Lower lobe of right lung (tissue), 2 donors: ENCODE data around the gene MOB1A. TPM values are rescaled to one million over a fixed set of nuclear protein-coding genes. Genes with fewer than 3 reads are reported as not detected.

Experiments
- ATAC-seq, 2 donors: fragments of 200-7000 bp; cut with Tn5 transposase; one replicate each; pipeline ENCODE4 v1.9.1; 2020 to 2022; ENCODE audit warnings: mild to moderate bottlenecking in 2 of 2, moderate library complexity in 2 of 2
- DNase-seq: peaks from one replicate; pipeline ENCODE4 v3.0.0-alpha.2; 2020
- H3K27ac ChIP-seq: fragments of 200-600 bp; one replicate; pipeline ENCODE4 v1.8.0; 2022
- H3K27me3 ChIP-seq: fragments of 200-600 bp; one replicate; pipeline ENCODE4 v1.8.0; 2022; ENCODE audit warnings: low read depth
- H3K36me3 ChIP-seq: fragments of 200-600 bp; one replicate; pipeline ENCODE4 v1.8.0; 2022; ENCODE audit warnings: mild to moderate bottlenecking
- H3K4me1 ChIP-seq: fragments of 200-600 bp; one replicate; pipeline ENCODE4 v1.8.0; 2022
- H3K4me3 ChIP-seq: fragments of 200-600 bp; one replicate; pipeline ENCODE4 v1.8.0; 2022; ENCODE audit warnings: mild to moderate bottlenecking
- H3K9me3 ChIP-seq: fragments of 200-600 bp; one replicate; pipeline ENCODE4 v1.8.0; 2022
- CTCF ChIP-seq: fragments of 200-600 bp; IDR thresholded peaks from one replicate; pipeline ENCODE4 v1.8.0; 2022; ENCODE audit warnings: antibody characterized with exemption, mild to moderate bottlenecking
- intact Hi-C: fragments of 100-400 bp; cut with DNase I; formaldehyde crosslinking; loops from one replicate; pipeline ENCODE4 v1.11.0; 2022
- total RNA-seq: library from RNA; stranded (reverse); fragmentation: NEBNext Ultra II Directional; extraction: Animal tissue kit (Norgen Biotek cat#: 25700); gene quantifications from one replicate; pipeline ENCODE4 v1.2.1, GENCODE V29; 2021
- donor health status: DM: no; HTN: yes; CAD: no; lungs with severe emphysema.

MOB1A gene
- total RNA-seq, 1 donor from 2014 or later: 146 TPM

GRCh38 chr2:74223941-74224770 lies 45.5 kb upstream of the MOB1A start:
- no peaks in the 10 kb centered on the region for H3K9me3 ChIP-seq
- intact Hi-C loops: no loop called here
- no peaks in the 10 kb centered on the region for H3K36me3 ChIP-seq
- no peak for ATAC-seq
- no peaks in the 10 kb centered on the region for H3K27me3 ChIP-seq
- H3K4me1 ChIP-seq: no peaks in the 10 kb centered on the region
- no peak for DNase-seq
- H3K27ac ChIP-seq: no peak overlapping the region
- no peak overlapping the region for H3K4me3 ChIP-seq
- TF ChIP-seq CTCF: no peak

GRCh38 chr2:74222300-74222650 lies 43.6 kb upstream of the MOB1A start:
- Histone ChIP-seq H3K9me3 (no peaks in the 10 kb centered on the region), H3K4me3 (no peak overlapping the region), H3K27ac (no peak overlapping the region), H3K4me1 (no peaks in the 10 kb centered on the region), H3K27me3 (no peaks in the 10 kb centered on the region), H3K36me3 (peaks cover 9% of the 10 kb centered on the region)
- intact Hi-C loops: no loop called here
- DNase-seq (no peak), ATAC-seq (no peak)
- TF ChIP-seq CTCF: no peak

GRCh38 chr2:74221604-74222299 lies 43.1 kb upstream of the MOB1A start:
- H3K9me3 ChIP-seq: no peaks in the 10 kb centered on the region
- no peak for TF ChIP-seq CTCF
- H3K27me3 ChIP-seq: no peaks in the 10 kb centered on the region
- DNase-seq: no peak
- H3K27ac ChIP-seq: no peak overlapping the region
- H3K4me1 ChIP-seq: no peaks in the 10 kb centered on the region
- peaks cover 10% of the 10 kb centered on the region for H3K36me3 ChIP-seq
- no peak overlapping the region for H3K4me3 ChIP-seq
- intact Hi-C loops: no loop called here
- ATAC-seq: no peak

- Histone ChIP-seq H3K36me3 (peaks cover 12% of the 10 kb centered on the region), H3K4me1 (no peaks in the 10 kb centered on the region), H3K27me3 (no peaks in the 10 kb centered on the region), H3K9me3 (no peaks in the 10 kb centered on the region), H3K4me3 (no peak overlapping the region), H3K27ac (no peak overlapping the region)
- DNase-seq (no peak), ATAC-seq (no peak)
- no peak for TF ChIP-seq CTCF
- intact Hi-C loops: no loop called here
Observed at GRCh38 chr2:74221091-74221490, 42.4 kb upstream of the MOB1A start.

GRCh38 chr2:74219846-74220486 lies 41.3 kb upstream of the MOB1A start:
- DNase-seq (no peak), ATAC-seq (no peak)
- no peak for TF ChIP-seq CTCF
- intact Hi-C loops: no loop called here
- peaks cover 22% of the 10 kb centered on the region for H3K36me3 ChIP-seq
- H3K4me3 ChIP-seq: no peak overlapping the region
- no peaks in the 10 kb centered on the region for H3K9me3 ChIP-seq
- no peak overlapping the region for H3K27ac ChIP-seq
- no peaks in the 10 kb centered on the region for H3K4me1 ChIP-seq
- H3K27me3 ChIP-seq: no peaks in the 10 kb centered on the region
